HepG2 (cell line): Measurements from ENCODE around the gene ENGASE.

Source experiments
- ASH2L ChIP-seq: fragments of 300-600, 200-600 bp; sonication (generic); IDR thresholded peaks from 2 replicates; pipeline ENCODE4 v1.7.0; 2017; ENCODE audit warnings: low read depth, mild to moderate bottlenecking, moderate library complexity, mixed read lengths, low read length; ENCODE audit not compliant: insufficient read length
- HNRNPUL1 ChIP-seq: fragments of 200-400 bp; formaldehyde crosslinking; IDR thresholded peaks from 2 replicates; pipeline ENCODE4 v1.6.1; 2017; ENCODE audit warnings: low read depth, mild to moderate bottlenecking, low read length, moderate library complexity
- MYC ChIP-seq: sonication (generic); formaldehyde crosslinking; IDR thresholded peaks from 2 replicates; pipeline ENCODE4 v1.9.0; 2021; ENCODE audit warnings: missing genetic modification reagents, borderline replicate concordance
- POLR2AphosphoS5 ChIP-seq: IDR thresholded peaks from 2 replicates; pipeline ENCODE4 v1.6.1; 2012; ENCODE audit warnings: low read depth, low read length
- PREB ChIP-seq: sonication (generic); formaldehyde crosslinking; IDR thresholded peaks from 2 replicates; pipeline ENCODE4 v1.4.0; 2020; ENCODE audit warnings: missing genetic modification reagents
- RBM39 ChIP-seq: fragments of 200-400 bp; formaldehyde crosslinking; IDR thresholded peaks from one replicate; pipeline ENCODE4 v1.6.1; 2018; ENCODE audit warnings: antibody characterized with exemption, mild to moderate bottlenecking, low read depth, low read length; ENCODE audit not compliant: poor library complexity, severe bottlenecking
- RFX3 ChIP-seq: IDR thresholded peaks from 2 replicates; pipeline ENCODE4 v1.6.1; 2016; ENCODE audit warnings: missing biosample characterization, missing genetic modification reagents
- RNF2 ChIP-seq: fragments of 450-650 bp; conservative IDR thresholded peaks from 2 replicates; pipeline ENCODE4 v1.6.1; 2016; ENCODE audit warnings: low read depth
- SP1 ChIP-seq, 2 experiments: fragments of 450-650 bp in 1 of 2; sonication (generic) in 1 of 2; formaldehyde crosslinking in 1 of 2; IDR thresholded peaks; 2 replicates each; pipeline versions ENCODE4 v1.4.0 to v1.6.1; 2016 to 2020; ENCODE audit warnings: missing genetic modification reagents in 1 of 2
- TBP ChIP-seq: sonication (generic); formaldehyde crosslinking; IDR thresholded peaks from 2 replicates; pipeline ENCODE4 v1.5.0; 2020; ENCODE audit warnings: missing genetic modification reagents
- TSC22D2 ChIP-seq: sonication (generic); formaldehyde crosslinking; IDR thresholded peaks from 2 replicates; pipeline ENCODE4 v1.5.1; 2020; ENCODE audit warnings: missing genetic modification reagents, mild to moderate bottlenecking, borderline replicate concordance
- YY1 ChIP-seq: IDR thresholded peaks from 2 replicates; pipeline ENCODE4 v1.6.1; 2011; ENCODE audit warnings: low read length, low read depth, moderate library complexity, mild to moderate bottlenecking; ENCODE audit not compliant: insufficient read depth, insufficient replicate concordance
- ZNF512 ChIP-seq: sonication (generic); formaldehyde crosslinking; IDR thresholded peaks from 2 replicates; pipeline ENCODE4 v1.4.0; 2020; ENCODE audit warnings: mild to moderate bottlenecking, missing genetic modification reagents
- ZNF746 ChIP-seq: sonication (generic); formaldehyde crosslinking; IDR thresholded peaks from 2 replicates; pipeline ENCODE4 v1.8.0; 2022; ENCODE audit warnings: mild to moderate bottlenecking, missing genetic modification reagents

GRCh38 chr17:79054200-79054960 lies 20.2 kb upstream of the ENGASE start:
- TF ChIP-seq ZNF512 (CRISPR knock-in tag), result no peak
- no peak for TF ChIP-seq RNF2
- TF ChIP-seq PREB, result no peak
- TF ChIP-seq POLR2AphosphoS5, result no peak
- TF ChIP-seq RBM39, result no peak
- TF ChIP-seq RFX3 (CRISPR knock-in tag), result no peak
- no peak for TF ChIP-seq ASH2L
- TF ChIP-seq YY1, result no peak
- no peak for TF ChIP-seq MYC (CRISPR knock-in tag)
- no peak for TF ChIP-seq TSC22D2
- no peak for TF ChIP-seq HNRNPUL1
- TF ChIP-seq ZNF746 (CRISPR knock-in tag), result no peak
- TF ChIP-seq TBP (CRISPR knock-in tag), result no peak
- TF ChIP-seq SP1 (IDR thresholded peaks at IDR 0.05), result no peak
- no peak for TF ChIP-seq SP1 (CRISPR knock-in tag; IDR thresholded peaks at IDR 0.05)
